Stimulated activated CD8-positive, alpha-beta memory T cell treated with anti-CD3 and anti-CD28 coated beads, Interleukin-12 subunit alpha, Interleukin-12 subunit beta, amount 100 ng/mL, for 4 hours (primary cell): Measurements from ENCODE around the gene RIN1.
"Not testable (repeated sequence)": the region's sequence is repeated elsewhere in the genome, so short reads cannot be mapped to it uniquely, and the experiment has no call there.

Source experiments
- DNase-seq: peaks from one replicate; pipeline ENCODE4 v3.0.0-alpha.2; 2020; ENCODE audit warnings: low read depth

The RIN1 gene, protein sequence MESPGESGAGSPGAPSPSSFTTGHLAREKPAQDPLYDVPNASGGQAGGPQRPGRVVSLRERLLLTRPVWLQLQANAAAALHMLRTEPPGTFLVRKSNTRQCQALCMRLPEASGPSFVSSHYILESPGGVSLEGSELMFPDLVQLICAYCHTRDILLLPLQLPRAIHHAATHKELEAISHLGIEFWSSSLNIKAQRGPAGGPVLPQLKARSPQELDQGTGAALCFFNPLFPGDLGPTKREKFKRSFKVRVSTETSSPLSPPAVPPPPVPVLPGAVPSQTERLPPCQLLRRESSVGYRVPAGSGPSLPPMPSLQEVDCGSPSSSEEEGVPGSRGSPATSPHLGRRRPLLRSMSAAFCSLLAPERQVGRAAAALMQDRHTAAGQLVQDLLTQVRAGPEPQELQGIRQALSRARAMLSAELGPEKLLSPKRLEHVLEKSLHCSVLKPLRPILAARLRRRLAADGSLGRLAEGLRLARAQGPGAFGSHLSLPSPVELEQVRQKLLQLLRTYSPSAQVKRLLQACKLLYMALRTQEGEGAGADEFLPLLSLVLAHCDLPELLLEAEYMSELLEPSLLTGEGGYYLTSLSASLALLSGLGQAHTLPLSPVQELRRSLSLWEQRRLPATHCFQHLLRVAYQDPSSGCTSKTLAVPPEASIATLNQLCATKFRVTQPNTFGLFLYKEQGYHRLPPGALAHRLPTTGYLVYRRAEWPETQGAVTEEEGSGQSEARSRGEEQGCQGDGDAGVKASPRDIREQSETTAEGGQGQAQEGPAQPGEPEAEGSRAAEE

DNA sequence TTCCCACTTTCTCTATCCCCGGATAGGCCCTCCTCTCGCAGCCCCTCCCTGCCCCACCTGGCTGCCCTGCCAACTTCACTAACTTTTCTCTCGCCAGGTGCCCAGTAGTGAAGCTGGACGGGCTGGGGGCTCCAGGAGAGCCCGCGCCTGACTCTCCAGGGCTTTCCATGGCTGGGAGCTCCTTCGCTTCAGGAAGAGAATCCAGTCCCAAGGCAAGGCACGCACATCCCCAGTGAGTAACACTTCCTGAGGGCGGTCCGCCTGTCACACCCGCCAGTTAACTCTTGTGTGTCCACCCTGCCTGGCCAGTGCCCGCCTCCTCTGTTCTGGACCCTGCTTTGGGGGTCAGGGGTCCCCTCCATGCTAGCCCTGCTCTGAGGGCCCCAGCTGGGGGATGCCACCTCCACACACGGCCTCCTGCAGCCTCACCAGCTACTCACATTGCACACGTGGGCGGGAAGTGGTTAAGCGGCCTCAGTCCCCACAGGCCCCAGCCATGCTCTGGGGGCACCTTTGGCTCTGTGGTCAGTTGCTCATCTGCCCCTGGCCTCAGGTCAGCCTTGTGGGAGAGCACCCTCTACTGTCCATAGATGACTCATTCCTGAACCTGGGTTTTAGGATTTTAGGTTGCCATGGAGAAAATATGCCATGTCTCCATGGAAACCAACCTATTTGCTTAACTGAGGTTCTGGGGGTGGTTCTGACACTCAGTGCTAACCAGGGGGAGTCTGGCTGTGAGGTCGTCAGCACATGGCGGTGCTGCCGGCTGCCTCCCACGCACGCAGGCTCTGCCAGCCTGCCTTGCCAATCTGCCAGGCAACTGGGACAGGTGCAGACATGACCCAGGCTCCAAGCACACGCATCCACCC is at the start of gene RIN1:
Gene RIN1 (minus strand): TSS at position 201 of the 869 bp plus-strand sequence. CDS start 32 bp downstream, at position 169.
- peak; percentile 42 for DNase-seq

DNA sequence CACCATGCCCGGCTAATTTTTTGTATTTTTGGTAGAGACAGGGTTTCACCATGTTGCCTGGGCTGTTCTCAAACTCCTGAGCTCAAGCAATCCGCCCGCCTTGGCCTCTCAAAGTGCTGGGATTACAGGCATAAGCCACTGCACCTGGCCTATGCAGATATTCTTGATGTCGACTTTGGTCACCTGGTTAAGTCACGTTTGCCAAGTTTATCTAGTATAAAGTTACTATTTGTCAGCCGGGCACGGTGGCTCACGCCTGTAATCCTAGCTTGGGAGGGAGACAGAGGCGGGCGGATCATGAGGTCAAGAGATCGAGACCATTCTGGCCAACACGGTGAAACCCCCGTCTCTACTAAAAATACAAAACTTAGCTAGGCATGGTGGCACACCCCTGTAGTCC is 48.1 kb upstream of the RIN1 start:
- not testable (repeated sequence) for DNase-seq

DNA sequence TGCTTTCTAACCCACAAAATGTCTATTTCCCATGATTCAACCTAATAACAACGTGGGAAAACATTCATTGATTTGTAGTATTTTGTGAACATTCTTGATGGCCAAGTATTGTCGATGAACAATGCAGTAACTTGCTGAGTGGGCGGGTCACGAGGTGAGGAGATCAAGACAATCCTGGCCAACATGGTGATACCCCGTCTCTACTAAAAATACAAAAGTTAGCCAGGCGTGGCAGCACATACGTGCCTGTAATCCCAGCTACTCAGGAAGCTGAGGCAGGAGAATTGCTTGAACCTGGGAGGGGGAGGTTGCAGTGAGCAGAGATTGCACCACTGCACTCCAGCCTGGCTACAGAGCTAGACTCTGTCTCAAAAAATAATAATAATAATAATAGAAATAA is 44.0 kb upstream of the RIN1 start:
- DNase-seq: not testable (repeated sequence)

DNA sequence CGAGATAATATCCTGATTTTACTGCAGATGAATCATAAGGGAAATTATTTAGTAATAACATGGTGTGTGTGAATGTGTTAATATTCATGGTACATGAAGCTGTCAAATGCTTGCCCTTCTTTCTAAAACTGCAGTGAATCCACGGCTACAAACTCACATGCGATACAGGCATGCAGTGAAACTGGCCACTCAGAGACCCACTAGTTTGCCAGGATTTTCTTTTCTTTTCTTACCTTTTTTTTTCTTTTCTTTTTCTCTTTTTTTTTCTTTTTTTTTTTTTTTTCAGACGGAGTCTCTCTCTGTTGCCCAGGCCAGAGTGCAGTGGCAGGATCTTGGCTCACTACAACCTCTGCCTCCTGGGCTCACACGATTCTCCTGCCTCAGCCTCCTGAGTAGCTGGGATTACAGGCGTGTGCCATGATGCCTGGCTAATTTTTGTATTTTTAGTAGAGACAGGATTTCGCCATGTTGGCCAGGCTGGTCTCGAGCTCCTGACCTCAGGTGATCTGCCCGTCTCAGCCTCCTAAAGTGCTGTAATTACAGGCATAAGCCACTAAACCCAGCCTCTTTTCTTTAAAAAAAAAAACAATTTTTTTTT is 37.6 kb upstream of the RIN1 start:
- not testable (repeated sequence) for DNase-seq

DNA sequence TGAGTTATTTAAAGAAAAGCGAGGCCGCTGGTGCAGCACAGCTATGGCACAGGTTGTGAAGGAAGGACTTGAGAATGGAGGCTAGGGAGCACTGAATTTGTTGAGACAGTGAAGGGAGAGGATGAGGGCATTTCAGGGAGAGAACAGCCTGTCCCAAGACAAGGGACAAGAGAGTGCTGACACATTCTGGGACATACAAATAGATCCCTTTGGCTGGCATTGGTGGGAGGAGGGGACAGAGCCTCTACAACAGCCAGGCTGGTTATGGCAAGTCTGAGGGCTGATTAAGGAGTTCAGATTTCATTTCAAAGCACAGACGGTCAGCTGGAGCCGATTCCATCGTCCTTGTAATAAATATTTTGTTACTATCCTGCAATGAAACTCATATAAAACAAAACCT is 37.0 kb upstream of the RIN1 start:
- no peak for DNase-seq

DNA sequence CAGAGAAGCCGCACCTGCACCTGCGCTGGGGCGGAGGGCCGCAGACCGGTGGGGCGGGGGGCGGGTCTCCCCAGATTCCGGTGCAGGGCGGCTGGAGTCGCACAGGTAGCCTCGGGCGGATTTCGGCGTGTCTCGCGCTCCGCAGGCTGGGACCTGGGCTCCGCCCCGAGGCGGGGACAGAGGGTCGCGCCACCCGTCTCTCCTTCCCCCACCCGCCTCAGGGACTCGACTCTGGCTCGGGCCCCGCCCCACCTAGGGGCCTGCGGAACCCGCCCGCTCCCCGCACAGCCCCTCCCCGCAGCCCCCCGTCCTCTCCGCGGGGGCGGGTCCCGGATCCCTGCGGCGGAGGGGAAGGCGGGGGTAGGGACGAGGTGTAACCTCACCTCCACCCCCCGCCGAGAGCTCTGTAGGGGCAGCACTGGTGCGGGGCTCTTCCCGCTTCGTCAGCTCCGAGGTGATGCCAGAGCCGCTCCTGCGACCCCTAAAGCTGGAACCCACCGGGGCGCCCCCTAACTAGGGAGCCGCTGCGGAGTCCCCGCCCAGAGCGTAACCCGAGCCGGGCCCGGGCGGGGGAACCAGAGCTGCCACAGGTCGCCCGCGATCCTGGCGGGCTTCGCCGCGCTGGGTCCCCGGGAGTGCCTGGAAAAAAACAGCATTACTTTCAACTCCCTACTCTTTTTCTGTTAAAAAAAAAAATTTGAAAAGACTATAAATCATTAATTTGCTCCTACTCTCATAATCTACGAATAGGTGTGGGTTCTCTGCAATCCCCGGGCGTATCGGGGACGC is 35.6 kb upstream of the RIN1 start, which contains the start of gene SLC29A2:
Gene SLC29A2 (minus strand): TSS at position 134 of the 789 bp plus-strand sequence. CDS start 169 bp downstream, outside the sequence.
- DNase-seq: peak; percentile 72

DNA sequence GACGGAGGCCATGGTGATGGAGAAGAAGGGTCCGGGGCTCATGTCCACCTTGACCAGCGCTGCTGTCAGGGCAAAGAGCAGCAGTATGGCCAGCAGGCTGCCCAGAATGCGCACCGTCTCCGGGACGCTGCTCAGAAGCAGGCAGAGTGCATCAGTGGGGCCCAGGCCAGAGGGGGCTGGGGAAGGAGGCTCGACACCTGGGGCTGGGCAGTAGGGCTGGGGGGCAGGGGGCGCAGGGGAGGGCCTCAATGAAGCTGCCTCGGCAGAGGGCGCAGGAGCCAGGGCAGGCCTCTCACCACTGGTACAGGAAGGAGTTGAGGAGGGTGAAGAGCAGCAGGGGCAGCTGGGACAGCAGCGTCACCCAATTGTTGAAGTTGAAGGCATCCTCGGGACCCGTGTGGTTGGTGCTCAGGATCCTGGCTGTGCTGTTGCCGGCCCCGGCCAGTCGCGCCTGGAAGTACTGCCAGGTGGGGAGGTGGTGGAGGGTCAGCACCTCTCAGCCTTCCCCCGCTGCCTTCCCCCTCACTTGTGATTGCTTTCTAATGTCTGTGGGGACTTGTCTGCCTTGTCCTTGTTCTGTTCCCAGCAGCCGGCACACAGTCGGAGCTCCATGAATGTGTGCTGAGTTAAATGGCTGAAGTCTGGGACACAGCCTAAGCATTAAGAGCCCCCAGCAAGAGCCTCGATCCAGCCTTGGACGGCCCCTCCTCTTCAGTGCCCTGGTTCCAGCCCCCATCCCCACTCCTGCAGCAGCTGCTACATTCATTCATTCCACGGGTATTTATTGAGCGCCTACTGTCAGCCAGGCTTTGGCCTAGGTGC is 33.0 kb upstream of the RIN1 start:
- DNase-seq: no peak

DNA sequence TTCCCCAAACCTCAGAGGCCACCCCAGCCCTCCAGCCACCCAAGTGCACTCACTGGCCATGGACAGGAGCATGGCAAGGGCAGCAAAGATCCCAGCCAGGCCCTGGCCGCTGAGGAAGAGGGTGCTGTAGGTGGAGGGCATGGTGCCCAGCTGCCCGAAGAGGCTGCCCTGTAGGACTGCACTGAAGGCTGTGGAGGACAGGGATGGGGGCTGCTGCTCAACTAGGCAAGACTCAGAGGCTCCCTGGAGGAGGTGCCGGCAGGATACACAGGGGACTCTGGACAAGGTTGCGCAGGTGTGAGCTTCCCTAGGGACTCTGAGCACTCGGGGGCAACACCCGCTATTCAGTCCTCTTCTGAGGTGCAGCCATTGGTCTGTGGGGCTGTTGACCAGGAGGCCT is 32.2 kb upstream of the RIN1 start:
- no peak for DNase-seq

DNA sequence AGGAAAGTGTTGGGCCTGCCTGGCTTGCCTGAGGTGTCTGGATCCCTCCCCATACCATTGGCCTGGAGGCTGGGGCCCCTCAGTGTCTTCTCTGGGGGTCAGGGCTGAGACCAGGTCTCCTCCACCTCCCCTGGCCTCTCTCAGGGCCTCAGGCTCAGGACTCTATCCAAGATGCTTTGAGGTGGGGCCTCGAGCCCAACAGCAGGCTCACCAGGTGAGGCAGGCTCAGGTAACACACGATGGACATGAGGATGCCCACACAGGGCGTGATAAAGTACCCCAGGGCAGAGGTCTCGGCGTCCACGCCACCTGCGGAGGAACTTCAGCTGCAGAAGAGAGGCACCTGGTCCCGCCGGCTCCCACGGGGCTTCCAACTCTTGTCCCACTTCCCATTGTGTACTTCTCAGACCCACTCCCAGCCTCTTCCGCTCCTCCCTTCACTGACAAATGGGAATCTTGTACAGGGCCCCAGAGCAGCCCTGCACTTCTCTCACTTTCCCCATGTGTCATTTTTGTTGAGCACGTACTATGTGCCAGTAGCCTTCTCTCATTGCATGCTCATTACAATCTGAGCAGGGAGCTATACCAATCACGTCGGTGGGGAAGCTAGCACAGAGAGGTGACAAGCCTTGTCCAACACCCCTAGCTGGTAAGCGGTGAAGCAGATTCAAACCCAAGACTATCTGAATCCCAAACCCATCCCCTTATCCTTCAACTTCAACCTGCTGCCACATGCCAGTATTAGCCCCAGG is 31.5 kb upstream of the RIN1 start:
- DNase-seq: no peak

DNA sequence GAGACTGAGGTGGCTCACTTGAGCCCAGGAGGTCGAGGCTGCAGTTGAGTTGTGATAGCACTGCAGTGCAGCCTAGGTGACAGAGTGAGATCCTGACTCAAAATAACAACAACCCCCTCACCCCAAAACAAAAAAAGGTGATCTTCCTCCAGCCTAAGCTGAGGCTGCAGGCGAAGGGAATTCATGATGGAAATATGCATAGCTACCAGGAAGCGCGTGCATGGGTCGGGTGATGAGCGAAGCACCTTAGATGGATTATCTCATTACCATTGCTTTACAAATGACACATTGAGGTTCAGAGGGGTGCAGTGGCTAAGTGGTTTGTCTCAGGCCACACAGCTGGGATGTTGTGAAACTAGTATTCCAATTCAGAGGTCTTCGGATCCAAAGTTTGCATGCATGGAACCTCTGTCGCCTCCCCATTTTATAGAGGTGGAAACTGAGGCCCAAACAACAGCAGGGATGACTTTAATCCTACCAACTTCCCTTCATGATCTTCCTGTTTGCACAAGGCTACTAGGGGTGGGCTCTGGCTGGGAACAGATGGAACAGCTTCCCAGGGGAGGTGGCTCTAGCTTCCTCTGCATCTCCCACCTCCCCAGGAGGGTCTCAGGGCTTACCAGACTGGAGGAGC is 30.7 kb upstream of the RIN1 start:
- DNase-seq: no peak

DNA sequence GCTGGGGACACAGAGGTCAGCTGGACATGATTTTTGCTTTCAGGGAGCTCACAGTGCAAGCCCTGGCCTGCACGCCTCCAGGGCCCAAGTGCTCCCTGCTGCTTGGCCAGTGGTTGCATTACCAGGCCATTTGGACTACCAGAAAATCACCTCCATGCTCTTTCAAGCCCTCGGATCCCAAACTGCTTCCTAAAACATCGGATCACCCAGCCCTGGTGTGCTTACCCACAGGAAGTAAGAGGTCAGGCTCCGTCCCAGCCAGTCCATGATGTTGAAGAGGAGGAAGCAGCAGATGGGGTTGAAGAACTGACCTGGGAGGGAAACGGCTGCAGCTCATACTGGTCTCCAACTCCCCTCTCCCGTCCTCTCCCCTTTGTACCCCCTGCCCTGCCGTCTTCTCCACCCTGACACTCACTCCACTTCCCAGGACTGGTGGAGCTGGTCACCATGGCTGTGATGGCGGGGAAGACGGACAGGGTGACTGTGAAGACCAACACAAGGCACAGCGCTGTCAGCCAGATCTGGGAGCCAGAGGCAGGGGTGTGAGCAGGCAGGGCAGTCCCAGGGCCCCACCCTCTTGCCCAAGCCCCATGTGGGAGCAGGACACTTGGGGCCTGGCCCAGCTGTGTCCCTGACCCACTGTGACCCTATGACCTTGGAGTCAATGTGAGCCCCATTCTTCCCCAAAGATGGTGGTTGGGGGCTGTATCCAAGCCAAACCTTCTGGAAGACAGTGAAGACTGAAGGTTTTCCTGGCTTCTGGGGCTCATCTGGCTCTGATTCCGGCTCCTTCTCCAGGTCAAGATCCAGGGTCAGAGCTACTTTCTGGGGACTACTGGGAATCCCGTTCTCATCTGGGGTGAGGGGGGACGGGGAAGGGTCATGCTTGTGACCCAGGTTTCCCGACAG is 29.7 kb upstream of the RIN1 start:
- no peak for DNase-seq

DNA sequence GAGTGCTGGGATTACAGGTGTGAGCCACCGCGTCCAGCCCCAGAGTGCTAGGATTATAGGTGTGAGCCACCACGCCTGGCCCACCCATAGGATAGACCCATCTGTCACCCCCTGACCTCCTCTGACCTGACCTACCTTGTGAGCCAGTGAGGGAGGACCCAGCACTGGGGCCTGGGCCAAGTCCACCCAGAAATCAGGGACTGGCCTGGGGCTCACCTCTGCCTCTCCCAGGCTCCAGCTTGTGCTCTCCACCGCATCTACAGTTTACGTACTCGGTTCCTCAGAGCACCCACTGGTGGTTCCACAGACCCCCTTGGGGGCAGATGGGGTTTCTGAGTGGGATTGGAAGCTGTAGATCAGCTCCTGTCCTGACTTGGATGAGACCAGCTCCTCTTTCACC is 28.9 kb upstream of the RIN1 start:
- DNase-seq: no peak

DNA sequence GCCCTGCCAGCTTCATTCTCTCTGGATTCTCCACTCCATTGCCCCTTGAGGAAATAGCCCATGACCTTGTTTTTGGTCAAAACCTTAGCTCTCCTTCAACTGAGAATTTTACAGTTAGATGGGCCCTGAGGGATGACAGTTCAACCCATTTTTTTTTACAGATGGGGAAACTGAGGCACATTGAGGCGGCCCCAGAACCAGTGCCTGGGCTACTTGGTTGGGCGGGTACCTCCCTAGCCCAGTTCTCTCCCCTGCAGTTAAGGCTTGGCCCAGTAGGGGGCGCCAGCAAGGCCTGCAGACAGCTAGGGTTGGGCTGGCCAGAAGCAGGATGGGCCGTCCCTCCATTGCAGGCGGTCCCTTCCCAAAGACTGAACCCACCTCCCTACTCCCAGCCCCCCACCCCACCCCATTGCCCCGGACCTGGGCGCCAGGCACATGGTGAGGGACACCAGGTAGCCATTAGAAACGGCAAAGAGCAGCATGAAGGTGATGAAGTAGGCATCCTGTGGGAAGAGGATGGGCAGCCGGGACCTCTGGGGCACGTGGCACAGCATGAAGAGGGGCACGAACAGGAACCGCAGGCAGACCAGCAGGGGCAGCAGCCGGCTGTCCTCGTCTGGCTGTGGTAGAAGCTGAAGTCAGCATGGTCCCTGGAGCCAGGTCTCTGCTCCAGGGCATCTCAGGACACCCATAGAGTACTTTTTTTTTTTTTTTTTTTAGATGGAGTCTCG is 27.7 kb upstream of the RIN1 start:
- peak; percentile 22 for DNase-seq

DNA sequence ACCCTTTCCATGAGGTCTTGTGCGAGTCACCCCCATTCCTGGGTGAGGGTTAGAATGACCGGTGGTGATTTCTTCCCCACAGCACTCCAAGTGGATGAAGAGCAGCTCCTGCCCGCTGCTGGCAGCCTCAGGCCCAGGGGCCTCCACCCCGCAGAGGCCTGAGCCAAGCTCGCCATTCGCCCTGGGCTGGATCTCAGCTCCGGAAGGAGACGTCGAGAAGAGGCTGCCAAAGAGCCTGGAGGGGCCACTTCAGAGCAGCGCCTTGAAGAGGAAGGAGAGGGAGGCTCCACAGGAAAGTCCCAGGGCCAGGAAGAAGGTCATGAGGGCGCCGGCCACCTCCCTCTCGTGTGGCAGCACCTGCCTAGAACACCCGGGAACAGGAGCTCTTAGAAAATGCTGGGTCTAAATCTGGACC is 27.0 kb upstream of the RIN1 start:
- no peak for DNase-seq

DNA sequence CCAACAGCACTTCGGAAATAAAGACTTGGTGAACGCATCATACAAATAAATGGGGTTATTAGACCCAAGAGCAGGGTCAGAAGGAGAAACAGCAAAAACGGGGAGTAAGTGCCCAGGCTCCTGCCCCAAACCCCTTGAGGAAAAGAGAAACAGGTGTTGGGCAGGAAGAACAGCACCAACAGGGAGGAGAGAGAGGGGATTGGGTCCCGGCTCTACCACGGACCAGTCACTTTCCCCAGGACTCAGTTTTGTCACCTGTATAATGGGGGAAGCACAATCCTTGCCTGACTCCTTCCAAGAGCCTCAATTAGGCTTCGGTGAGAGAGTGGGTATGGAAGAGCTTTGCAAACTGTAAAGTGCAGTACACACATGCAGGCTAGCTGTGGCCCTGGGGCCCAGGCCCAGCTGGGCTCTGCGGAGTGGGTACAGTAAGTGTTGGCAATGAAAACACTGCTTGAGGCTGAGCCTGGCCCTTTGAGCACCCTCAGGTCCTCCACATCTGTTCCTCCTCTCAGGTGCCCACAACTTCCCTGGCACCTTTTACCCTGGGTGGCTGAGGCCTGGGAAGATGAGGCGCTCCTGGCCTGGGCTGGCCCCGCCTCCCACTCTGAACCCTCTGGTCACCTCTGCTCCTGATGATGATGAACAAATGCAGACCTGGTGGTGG is 26.4 kb upstream of the RIN1 start:
- no peak for DNase-seq

DNA sequence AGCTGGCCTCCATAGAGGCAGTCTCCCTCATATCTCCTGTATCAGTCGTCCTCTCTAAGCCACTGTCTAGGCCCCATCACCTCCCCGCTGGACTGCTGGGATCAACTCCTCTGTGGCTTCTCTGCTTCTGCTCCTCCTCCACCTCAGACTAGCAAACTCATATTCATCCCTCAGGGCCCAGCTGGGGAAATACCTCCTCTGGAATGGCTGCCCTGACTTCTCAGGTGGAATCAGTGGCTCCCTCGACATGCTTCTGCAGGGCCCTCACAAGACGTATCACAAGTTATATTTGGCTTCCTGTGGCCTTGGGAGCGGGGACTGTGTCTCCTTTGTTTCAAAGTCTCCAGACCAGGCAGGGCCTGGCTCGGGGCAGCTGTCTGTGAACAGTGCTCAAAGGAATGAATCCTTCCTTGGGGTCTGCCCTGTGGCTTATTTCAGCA is 25.3 kb upstream of the RIN1 start:
- DNase-seq: no peak
